Endometrium (tissue), 2 donors: ENCODE measurements around the gene ANKRD27.
"Not testable (repeated sequence)": the region's sequence is repeated elsewhere in the genome, so short reads cannot be mapped to it uniquely, and the experiment has no call there.

Experiments used
- FAIRE-seq: peaks from 2 replicates; lab custom pipeline; 2012; peaks lifted over from hg19 to GRCh38; lab: Jason Lieb, UNC
- donor health status: control.
- donor health status: control.

ANKRD27 gene

GRCh38 chr19:32652331-32652730 lies 22.6 kb downstream of the ANKRD27 start:
- FAIRE-seq, result not testable (repeated sequence)

- no peak for FAIRE-seq
Measured at GRCh38 chr19:32651729-32652140, 23.2 kb downstream of the ANKRD27 start.

GRCh38 chr19:32650671-32651070 lies 24.3 kb downstream of the ANKRD27 start:
- FAIRE-seq, result no peak

GRCh38 chr19:32649751-32650150 lies 25.2 kb downstream of the ANKRD27 start:
- no peak for FAIRE-seq

- no peak for FAIRE-seq
Measured at GRCh38 chr19:32647361-32647760, 27.6 kb downstream of the ANKRD27 start.

GRCh38 chr19:32646556-32646955 lies 28.4 kb downstream of the ANKRD27 start:
- no peak for FAIRE-seq

- FAIRE-seq, result no peak
Measured at GRCh38 chr19:32642771-32643170, 32.2 kb downstream of the ANKRD27 start.

GRCh38 chr19:32638625-32639024 lies 36.4 kb downstream of the ANKRD27 start:
- FAIRE-seq, result no peak

GRCh38 chr19:32637480-32637879 lies 37.5 kb downstream of the ANKRD27 start:
- FAIRE-seq, result no peak

- no peak for FAIRE-seq
Measured at GRCh38 chr19:32631381-32631780, 43.6 kb downstream of the ANKRD27 start.

- no peak for FAIRE-seq
Measured at GRCh38 chr19:32630338-32630737, 44.6 kb downstream of the ANKRD27 start.

GRCh38 chr19:32627714-32628270 lies 47.2 kb downstream of the ANKRD27 start:
- no peak for FAIRE-seq

GRCh38 chr19:32626969-32627368 lies 48.0 kb downstream of the ANKRD27 start:
- FAIRE-seq, result no peak

- FAIRE-seq, result no peak
Measured at GRCh38 chr19:32624410-32624809, 50.6 kb downstream of the ANKRD27 start.

- FAIRE-seq, result no peak
Measured at GRCh38 chr19:32622002-32622401, 53.0 kb downstream of the ANKRD27 start.

- no peak for FAIRE-seq
Measured at GRCh38 chr19:32619051-32619685, 55.8 kb downstream of the ANKRD27 start.

- no peak for FAIRE-seq
Measured at GRCh38 chr19:32615569-32615968, 59.4 kb downstream of the ANKRD27 start.

GRCh38 chr19:32614916-32615315 lies 60.1 kb downstream of the ANKRD27 start:
- FAIRE-seq, result no peak

GRCh38 chr19:32613008-32613407 lies 62.0 kb downstream of the ANKRD27 start:
- no peak for FAIRE-seq

- FAIRE-seq, result no peak
Measured at GRCh38 chr19:32611161-32611560, 63.8 kb downstream of the ANKRD27 start.

GRCh38 chr19:32607479-32607878 lies 67.5 kb downstream of the ANKRD27 start:
- no peak for FAIRE-seq

- FAIRE-seq, result no peak
Measured at GRCh38 chr19:32606289-32606688, 68.7 kb downstream of the ANKRD27 start.

- no peak for FAIRE-seq
Measured at GRCh38 chr19:32605544-32605943, 69.4 kb downstream of the ANKRD27 start.

- FAIRE-seq, result no peak
Measured at GRCh38 chr19:32603961-32604360, 71.0 kb downstream of the ANKRD27 start.
